ENCODE results near the gene KRT80.
"Not testable (repeated sequence)": the region's sequence is repeated elsewhere in the genome, so short reads cannot be mapped to it uniquely, and the experiment has no call there.

Gene KRT80

DNA sequence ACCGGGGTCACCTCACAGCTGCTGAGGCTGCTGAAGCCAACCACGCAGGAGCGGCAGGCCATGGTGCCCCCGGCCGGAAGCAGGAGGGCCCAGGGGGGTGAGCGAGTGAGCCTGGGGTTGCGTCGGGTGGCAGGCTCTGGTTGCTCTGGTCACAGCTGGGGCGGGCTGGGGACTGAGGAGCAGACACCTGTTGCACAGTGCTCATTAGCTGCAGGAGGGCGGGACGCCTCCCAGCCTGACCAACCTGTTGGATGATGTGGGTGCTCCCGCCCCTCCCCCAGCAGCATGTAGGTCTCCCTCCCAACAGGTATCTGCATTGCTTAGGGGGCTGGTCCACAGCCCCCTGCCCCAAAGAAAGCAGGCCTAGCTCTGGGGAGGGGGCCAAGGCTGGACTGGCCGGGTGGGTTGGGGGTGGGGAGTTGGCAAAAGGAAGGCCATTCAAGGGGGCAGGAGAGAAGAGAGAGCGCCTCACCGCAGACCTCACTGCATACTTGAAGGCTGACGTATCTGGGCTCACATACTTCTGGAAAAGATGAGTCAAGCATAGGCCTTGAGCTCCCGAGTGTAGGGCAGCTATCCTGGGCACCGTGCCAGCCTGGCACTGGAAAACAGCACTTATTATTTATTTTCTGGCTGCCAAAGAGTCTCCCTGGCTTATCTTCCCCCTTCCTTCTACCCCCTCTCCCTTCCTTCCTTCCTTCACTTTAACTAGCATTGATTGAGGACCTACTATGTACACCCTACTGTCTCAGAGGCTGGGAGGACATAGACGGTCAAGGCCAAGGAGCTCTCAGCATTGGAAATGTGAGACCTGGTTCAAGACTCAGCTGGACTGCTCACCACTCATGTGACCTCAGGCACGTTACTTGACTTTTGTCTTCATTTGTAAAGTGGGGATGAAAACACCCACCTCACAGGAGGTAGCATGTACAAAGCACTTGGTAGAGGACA, at the start of gene KRT80:
Gene KRT80, minus strand, starts transcription at position 174 of the 951 bp plus-strand sequence. Its CDS starts 112 bp downstream, at position 62.
- no peak within 1 kb of the TSS for H3K27ac ChIP-seq
- TF ChIP-seq ZFX (IDR thresholded peaks at IDR 0.05; ENCODE audit: borderline replicate concordance), result no peak
- TF ChIP-seq, protein P1, sequence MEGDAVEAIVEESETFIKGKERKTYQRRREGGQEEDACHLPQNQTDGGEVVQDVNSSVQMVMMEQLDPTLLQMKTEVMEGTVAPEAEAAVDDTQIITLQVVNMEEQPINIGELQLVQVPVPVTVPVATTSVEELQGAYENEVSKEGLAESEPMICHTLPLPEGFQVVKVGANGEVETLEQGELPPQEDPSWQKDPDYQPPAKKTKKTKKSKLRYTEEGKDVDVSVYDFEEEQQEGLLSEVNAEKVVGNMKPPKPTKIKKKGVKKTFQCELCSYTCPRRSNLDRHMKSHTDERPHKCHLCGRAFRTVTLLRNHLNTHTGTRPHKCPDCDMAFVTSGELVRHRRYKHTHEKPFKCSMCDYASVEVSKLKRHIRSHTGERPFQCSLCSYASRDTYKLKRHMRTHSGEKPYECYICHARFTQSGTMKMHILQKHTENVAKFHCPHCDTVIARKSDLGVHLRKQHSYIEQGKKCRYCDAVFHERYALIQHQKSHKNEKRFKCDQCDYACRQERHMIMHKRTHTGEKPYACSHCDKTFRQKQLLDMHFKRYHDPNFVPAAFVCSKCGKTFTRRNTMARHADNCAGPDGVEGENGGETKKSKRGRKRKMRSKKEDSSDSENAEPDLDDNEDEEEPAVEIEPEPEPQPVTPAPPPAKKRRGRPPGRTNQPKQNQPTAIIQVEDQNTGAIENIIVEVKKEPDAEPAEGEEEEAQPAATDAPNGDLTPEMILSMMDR (IDR thresholded peaks at IDR 0.05), result no peak

DNA sequence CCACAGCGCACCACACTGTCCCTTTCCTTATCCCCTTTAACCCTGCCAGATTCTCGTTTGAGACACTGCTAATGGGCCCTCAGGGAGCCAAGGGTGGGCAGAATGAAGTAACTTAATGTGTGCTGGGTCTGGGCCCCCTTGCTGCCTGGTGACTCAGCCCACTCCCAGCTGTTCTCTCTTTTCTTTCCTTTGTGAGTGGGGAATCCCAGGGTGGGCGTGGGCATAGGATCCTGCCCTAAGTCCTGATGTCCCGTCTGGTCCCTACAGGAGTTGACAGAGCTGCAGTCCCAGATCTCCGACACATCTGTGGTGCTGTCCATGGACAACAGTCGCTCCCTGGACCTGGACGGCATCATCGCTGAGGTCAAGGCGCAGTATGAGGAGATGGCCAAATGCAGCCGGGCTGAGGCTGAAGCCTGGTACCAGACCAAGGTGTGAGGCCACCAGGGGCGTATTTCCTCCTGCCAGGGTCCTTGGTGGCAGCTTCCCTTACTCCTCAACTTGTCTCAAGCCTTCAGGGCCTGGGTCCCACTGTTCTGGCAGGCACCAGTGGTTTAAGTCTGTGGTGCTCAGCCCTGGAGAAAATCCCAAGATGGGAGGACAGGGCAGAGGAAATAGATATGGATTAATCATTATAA, 49.5 kb upstream of the KRT80 start:
- no peak overlapping the region for H3K27ac ChIP-seq
- TF ChIP-seq ZFX (IDR thresholded peaks at IDR 0.05; ENCODE audit: borderline replicate concordance), result no peak
- TF ChIP-seq, protein P1 (IDR thresholded peaks at IDR 0.05), result no peak

DNA sequence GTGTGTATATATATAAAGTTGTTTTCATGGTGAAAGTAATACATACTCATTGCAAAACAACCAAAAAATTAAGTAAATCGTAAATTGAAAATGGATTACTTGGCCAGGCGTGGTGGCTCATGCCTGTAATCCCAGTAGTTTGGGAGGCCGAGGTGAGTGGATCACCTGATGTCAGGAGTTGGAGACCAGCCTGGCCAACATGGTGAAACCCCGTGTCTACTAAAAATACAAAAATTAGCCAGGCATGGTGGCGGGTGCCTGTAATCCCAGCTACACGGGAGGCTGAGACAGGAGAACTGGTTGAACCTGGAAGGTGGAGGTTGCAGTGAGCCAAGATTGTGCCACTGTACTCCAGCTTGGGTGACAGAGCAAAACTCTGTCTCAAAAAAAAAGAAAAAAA, 48.4 kb upstream of the KRT80 start:
- H3K27ac ChIP-seq, result not testable (repeated sequence)

DNA sequence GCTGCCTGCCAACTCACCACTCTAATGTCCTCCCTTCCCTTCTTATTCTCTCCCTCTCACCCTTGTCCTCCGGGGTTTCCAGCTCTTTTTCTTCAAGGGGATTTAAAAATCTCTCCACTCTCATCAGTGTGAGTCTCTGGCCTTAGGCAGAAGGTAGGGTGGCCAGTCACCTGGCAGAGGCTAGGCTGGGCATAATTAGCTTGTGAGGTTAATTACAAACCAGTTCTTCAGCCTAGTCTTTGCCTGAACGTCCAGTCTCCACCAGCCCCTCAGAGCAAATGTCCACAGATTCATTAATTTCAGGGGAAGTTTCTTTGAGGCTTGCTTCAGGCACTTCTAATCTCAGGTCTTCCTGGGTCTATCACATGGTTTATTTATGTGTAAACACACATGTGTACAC, 48.0 kb upstream of the KRT80 start:
- no peak overlapping the region for H3K27ac ChIP-seq
- TF ChIP-seq ZFX (IDR thresholded peaks at IDR 0.05; ENCODE audit: borderline replicate concordance), result no peak
- TF ChIP-seq, protein P1 (IDR thresholded peaks at IDR 0.05), result no peak

DNA sequence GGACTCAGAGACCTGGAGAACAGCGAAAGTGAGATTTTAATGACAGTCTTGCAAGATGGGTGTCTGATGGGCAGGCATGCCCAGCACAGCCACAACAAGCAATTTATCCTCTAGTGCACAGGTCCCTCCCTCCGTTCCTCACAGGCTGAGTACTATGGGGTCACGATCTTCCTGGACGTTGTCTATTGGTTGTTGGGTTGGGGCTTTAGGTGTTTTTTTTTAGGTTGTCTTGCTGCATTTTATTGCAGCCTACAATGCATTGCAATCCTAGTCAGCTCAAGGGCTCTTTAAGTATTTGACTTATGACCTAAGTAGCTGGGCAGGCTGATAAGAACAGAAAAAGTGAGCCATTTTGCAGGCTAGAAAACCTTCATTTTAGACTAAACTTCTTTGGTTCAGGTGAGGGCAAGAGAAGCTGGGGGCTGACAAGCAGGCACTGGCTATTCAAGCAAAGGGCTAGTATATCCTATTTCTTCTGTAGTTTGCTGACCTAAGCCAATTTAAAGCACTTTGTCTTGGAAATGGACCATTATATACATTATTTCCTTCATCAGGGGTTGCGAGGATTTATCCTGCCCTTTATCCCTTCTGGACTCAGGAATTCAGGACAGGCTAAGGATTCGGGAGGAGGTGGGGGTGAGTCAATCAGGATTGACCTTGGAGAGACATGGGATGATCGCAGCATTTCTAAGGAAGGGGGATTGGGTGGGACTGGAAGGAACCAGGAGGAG, 47.3 kb upstream of the KRT80 start:
- no peak for TF ChIP-seq ZFX (IDR thresholded peaks at IDR 0.05; ENCODE audit: borderline replicate concordance)
- TF ChIP-seq, protein P1 (IDR thresholded peaks at IDR 0.05), result no peak
- no peak overlapping the region for H3K27ac ChIP-seq

DNA sequence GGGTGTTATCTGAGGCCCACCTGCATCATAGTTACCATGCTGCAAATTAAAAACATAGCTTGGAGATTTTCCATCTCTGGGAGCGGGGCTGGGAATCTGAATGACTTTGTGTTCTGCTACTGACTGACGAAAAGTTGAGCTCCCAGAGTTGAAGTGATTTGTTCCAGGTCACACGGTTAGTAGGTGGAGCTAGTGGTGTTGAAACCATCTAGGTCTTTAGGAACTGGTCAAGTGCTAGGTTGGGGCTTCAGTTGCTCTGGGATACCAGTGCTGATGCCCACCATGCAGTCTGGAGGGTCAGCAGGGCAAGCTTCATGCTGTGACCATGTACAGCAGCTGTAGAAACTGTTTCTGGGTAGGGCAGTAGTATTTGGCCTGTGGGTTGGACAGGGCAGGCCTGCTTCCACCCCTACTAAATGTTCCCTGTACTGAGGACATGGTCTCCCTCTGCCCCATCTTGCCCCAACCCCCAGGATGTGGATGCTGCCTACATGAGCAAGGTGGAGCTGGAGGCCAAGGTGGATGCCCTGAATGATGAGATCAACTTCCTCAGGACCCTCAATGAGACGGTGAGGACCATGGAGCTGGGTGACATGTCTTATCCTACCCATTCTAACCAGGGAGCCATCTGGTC, 46.5 kb upstream of the KRT80 start:
- no peak for TF ChIP-seq ZFX (IDR thresholded peaks at IDR 0.05; ENCODE audit: borderline replicate concordance)
- TF ChIP-seq, protein P1 (IDR thresholded peaks at IDR 0.05), result no peak
- no peak overlapping the region for H3K27ac ChIP-seq

DNA sequence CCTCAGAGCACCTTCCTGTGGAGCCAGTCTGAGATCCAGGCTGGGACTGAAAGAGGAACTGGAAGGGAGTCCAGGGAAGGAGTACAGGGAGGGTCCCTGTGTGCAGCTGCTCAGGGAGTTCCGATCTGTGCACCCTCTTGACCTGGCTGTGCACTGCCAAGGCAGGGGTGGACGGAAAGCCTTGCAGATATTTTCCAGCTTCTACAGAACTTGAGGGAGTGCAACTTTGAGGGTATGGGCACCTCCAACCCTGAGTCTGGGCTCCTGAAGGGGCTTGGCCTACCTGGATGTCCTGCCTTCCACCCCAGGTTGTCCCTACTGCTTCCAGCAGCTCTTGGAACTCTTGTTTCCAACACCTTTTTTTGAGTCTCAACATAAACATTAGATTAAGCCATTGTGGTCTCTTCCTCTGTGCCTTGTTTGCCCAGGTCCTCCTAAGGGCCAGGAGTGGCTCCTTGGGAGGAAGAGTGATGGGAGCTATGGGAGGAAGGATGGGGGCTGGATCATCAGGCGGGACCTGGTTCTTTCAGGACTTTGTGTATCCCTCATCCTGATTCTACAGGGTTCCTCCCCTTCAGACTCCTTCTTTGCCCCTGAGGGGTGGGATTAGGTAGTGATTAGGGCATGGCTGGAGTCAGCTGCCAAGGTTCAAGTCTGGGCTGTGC, 44.7 kb upstream of the KRT80 start:
- no peak overlapping the region for H3K27ac ChIP-seq
- TF ChIP-seq, protein P1 (IDR thresholded peaks at IDR 0.05), result no peak
- TF ChIP-seq ZFX (IDR thresholded peaks at IDR 0.05; ENCODE audit: borderline replicate concordance), result no peak

Data from 22Rv1 (cell line).